HL-60 (cell line): Measurements from ENCODE around the gene CLRN3.

Experiments
- DNase-seq, 2 experiments: peaks; one replicate each; pipeline ENCODE4 v3.0.0-alpha.2; 2010 to 2020; ENCODE audit warnings: low read depth in 1 of 2, low spot score in 1 of 2
- H3K27ac ChIP-seq: fragments of 250-450 bp; sonication (Bioruptor Pico); replicated peaks from 2 replicates; pipeline ENCODE4 v1.5.1; 2020; ENCODE audit warnings: mild to moderate bottlenecking, moderate library complexity
- H3K27me3 ChIP-seq: fragments of 250-450 bp; sonication (Bioruptor Pico); 2 replicates; pipeline ENCODE4 v1.5.1; 2021; ENCODE audit warnings: mild to moderate bottlenecking, moderate library complexity; ENCODE audit not compliant: insufficient read depth, poor library complexity, severe bottlenecking
- H3K4me3 ChIP-seq: replicated peaks from 2 replicates; pipeline ENCODE4 v1.5.1; 2011; ENCODE audit warnings: mild to moderate bottlenecking, control low read depth, low read length; ENCODE audit not compliant: insufficient read depth
- GABPA ChIP-seq: IDR thresholded peaks from 2 replicates; pipeline ENCODE4 v1.6.1; 2012; ENCODE audit warnings: low read depth
- POLR2AphosphoS5 ChIP-seq: IDR thresholded peaks from 2 replicates; pipeline ENCODE4 v1.6.1; 2012; ENCODE audit warnings: low read depth
- SPI1 ChIP-seq: IDR thresholded peaks from 2 replicates; pipeline ENCODE4 v1.6.1; 2012; ENCODE audit warnings: low read depth, mild to moderate bottlenecking, borderline replicate concordance
- TF ChIP-seq, protein P1 (sequence below): IDR thresholded peaks from one replicate; pipeline ENCODE4 v1.5.1; 2011; ENCODE audit warnings: low read length, control low read depth, inconsistent platforms; ENCODE audit not compliant: insufficient read depth
- TF ChIP-seq, protein P2 (sequence below): IDR thresholded peaks from 2 replicates; pipeline ENCODE4 v1.6.1; 2012; ENCODE audit warnings: low read depth; ENCODE audit not compliant: insufficient replicate concordance

The CLRN3 gene

GRCh38 chr10:127886371-127887051, 6.2 kb downstream of the CLRN3 start:
- no peaks in the 10 kb centered on the region for H3K27me3 ChIP-seq
- no peak for DNase-seq
- TF ChIP-seq POLR2AphosphoS5 (no peak), GABPA (no peak), SPI1 (no peak)
- TF ChIP-seq, protein P1, sequence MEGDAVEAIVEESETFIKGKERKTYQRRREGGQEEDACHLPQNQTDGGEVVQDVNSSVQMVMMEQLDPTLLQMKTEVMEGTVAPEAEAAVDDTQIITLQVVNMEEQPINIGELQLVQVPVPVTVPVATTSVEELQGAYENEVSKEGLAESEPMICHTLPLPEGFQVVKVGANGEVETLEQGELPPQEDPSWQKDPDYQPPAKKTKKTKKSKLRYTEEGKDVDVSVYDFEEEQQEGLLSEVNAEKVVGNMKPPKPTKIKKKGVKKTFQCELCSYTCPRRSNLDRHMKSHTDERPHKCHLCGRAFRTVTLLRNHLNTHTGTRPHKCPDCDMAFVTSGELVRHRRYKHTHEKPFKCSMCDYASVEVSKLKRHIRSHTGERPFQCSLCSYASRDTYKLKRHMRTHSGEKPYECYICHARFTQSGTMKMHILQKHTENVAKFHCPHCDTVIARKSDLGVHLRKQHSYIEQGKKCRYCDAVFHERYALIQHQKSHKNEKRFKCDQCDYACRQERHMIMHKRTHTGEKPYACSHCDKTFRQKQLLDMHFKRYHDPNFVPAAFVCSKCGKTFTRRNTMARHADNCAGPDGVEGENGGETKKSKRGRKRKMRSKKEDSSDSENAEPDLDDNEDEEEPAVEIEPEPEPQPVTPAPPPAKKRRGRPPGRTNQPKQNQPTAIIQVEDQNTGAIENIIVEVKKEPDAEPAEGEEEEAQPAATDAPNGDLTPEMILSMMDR, result no peak
- TF ChIP-seq, protein P2, sequence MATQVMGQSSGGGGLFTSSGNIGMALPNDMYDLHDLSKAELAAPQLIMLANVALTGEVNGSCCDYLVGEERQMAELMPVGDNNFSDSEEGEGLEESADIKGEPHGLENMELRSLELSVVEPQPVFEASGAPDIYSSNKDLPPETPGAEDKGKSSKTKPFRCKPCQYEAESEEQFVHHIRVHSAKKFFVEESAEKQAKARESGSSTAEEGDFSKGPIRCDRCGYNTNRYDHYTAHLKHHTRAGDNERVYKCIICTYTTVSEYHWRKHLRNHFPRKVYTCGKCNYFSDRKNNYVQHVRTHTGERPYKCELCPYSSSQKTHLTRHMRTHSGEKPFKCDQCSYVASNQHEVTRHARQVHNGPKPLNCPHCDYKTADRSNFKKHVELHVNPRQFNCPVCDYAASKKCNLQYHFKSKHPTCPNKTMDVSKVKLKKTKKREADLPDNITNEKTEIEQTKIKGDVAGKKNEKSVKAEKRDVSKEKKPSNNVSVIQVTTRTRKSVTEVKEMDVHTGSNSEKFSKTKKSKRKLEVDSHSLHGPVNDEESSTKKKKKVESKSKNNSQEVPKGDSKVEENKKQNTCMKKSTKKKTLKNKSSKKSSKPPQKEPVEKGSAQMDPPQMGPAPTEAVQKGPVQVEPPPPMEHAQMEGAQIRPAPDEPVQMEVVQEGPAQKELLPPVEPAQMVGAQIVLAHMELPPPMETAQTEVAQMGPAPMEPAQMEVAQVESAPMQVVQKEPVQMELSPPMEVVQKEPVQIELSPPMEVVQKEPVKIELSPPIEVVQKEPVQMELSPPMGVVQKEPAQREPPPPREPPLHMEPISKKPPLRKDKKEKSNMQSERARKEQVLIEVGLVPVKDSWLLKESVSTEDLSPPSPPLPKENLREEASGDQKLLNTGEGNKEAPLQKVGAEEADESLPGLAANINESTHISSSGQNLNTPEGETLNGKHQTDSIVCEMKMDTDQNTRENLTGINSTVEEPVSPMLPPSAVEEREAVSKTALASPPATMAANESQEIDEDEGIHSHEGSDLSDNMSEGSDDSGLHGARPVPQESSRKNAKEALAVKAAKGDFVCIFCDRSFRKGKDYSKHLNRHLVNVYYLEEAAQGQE, result no peak
- no peak overlapping the region for H3K4me3 ChIP-seq
- H3K27ac ChIP-seq, result no peak overlapping the region

DNA sequence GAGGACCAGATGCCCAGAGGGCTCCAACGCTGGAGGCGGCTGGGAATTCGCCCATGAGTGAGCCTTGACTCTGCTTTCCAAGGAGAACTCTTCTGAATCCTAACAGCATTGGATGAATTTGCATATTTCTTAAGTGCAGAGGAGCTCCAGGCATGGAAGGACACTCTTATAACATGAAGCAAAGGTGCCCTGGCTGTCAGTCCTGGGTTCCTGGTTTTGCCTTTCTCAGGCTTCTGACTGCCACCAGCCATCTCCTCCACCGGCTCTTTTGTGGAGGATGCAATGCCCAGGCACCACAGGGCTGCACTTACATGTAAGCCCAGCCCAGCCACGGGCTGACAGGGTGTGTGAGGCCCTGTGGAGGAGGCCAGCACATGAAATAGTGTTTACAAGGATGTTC, 8.2 kb downstream of the CLRN3 start:
- Histone ChIP-seq H3K27ac (no peak overlapping the region), H3K4me3 (no peak overlapping the region), H3K27me3 (no peaks in the 10 kb centered on the region)
- TF ChIP-seq GABPA, result no peak
- TF ChIP-seq SPI1, result no peak
- TF ChIP-seq, protein P1, result no peak
- TF ChIP-seq, protein P2, result no peak
- DNase-seq, result no peak

- TF ChIP-seq, protein P2, result no peak
- no peak for TF ChIP-seq GABPA
- TF ChIP-seq, protein P1, result no peak
- no peak for TF ChIP-seq POLR2AphosphoS5
- no peak for TF ChIP-seq SPI1
- no peak for DNase-seq
Observed at GRCh38 chr10:127883516-127883915, 9.2 kb downstream of the CLRN3 start.

More at GRCh38 chr10:127883516-127883915, 9.2 kb downstream of the CLRN3 start:
- Histone ChIP-seq H3K27me3 (no peaks in the 10 kb centered on the region), H3K4me3 (no peak overlapping the region), H3K27ac (no peak overlapping the region)
